GM21526 (cell line): Measurements from ENCODE around the gene BANK1.

ENCODE experiments used
- ATAC-seq: cut with Tn5 transposase; IDR thresholded peaks from one replicate; pipeline ENCODE4 v1.9.1; 2021; ENCODE audit warnings: moderate library complexity; ENCODE audit not compliant: unreplicated experiment, low FRiP score

The BANK1 gene

GRCh38 chr4:101954351-101954750 is 163.8 kb downstream of the BANK1 start:
- ATAC-seq, result no peak

GRCh38 chr4:101954975-101955678 is 164.6 kb downstream of the BANK1 start:
- ATAC-seq, result no peak

- ATAC-seq, result no peak
Observed at GRCh38 chr4:101956068-101956825, 165.7 kb downstream of the BANK1 start.

- ATAC-seq, result no peak
Observed at GRCh38 chr4:101958547-101958946, 168.0 kb downstream of the BANK1 start.

GRCh38 chr4:101960431-101960830 is 169.9 kb downstream of the BANK1 start:
- no peak for ATAC-seq

- ATAC-seq, result no peak
Observed at GRCh38 chr4:101961144-101961543, 170.6 kb downstream of the BANK1 start.

- no peak for ATAC-seq
Observed at GRCh38 chr4:101967697-101968346, 177.3 kb downstream of the BANK1 start.

- ATAC-seq, result no peak
Observed at GRCh38 chr4:101968364-101968763, 177.8 kb downstream of the BANK1 start.

GRCh38 chr4:101969965-101970364 is 179.4 kb downstream of the BANK1 start:
- no peak for ATAC-seq

GRCh38 chr4:101970547-101971155 is 180.1 kb downstream of the BANK1 start:
- ATAC-seq, result no peak

- ATAC-seq, result no peak
Observed at GRCh38 chr4:101972791-101973190, 182.3 kb downstream of the BANK1 start.

- ATAC-seq, result no peak
Observed at GRCh38 chr4:101973361-101973760, 182.8 kb downstream of the BANK1 start.

GRCh38 chr4:101977076-101977475 is 186.5 kb downstream of the BANK1 start:
- ATAC-seq, result no peak

- no peak for ATAC-seq
Observed at GRCh38 chr4:101981756-101982155, 191.2 kb downstream of the BANK1 start.

- ATAC-seq, result no peak
Observed at GRCh38 chr4:101983835-101984234, 193.3 kb downstream of the BANK1 start.

GRCh38 chr4:101987623-101988243 is 197.2 kb downstream of the BANK1 start:
- peak; percentile 66 for ATAC-seq

- ATAC-seq, result no peak
Observed at GRCh38 chr4:101989551-101989950, 199.0 kb downstream of the BANK1 start.

GRCh38 chr4:101992446-101992845 is 201.9 kb downstream of the BANK1 start:
- ATAC-seq, result no peak

- no peak for ATAC-seq
Observed at GRCh38 chr4:101993002-101993841, 202.7 kb downstream of the BANK1 start.
